T-helper 2 cell treated with Interferon-gamma antibody and Interleukin-4, amounts not matched to agents 5 μg/mL and 100 μg/mL, for 36 hours (primary cell): Measurements from ENCODE around the gene AFTPH.
A peak's percentile ranks its signal among the peaks of the same experiment; 100 is the strongest.

Source experiments
- DNase-seq: peaks from one replicate; pipeline ENCODE4 v3.0.0; 2021; ENCODE audit warnings: low spot score
- H3K27ac Mint-ChIP-seq: one replicate; pipeline ENCODE4 v1.8.0; 2021; ENCODE audit warnings: mild to moderate bottlenecking, mixed read lengths
- H3K27me3 Mint-ChIP-seq: one replicate; pipeline ENCODE4 v1.8.0; 2021; ENCODE audit warnings: low read depth, mixed read lengths
- H3K36me3 Mint-ChIP-seq: one replicate; pipeline ENCODE4 v1.8.0; 2021; ENCODE audit warnings: low read depth, mixed read lengths
- H3K4me1 Mint-ChIP-seq: one replicate; pipeline ENCODE4 v1.8.0; 2021; ENCODE audit warnings: low read depth, mixed read lengths
- H3K4me3 Mint-ChIP-seq: one replicate; pipeline ENCODE4 v1.8.0; 2022; ENCODE audit warnings: mild to moderate bottlenecking, moderate library complexity, mixed read lengths
- H3K9me3 Mint-ChIP-seq: one replicate; pipeline ENCODE4 v1.8.0; 2021; ENCODE audit warnings: mixed read lengths

Gene AFTPH

DNA sequence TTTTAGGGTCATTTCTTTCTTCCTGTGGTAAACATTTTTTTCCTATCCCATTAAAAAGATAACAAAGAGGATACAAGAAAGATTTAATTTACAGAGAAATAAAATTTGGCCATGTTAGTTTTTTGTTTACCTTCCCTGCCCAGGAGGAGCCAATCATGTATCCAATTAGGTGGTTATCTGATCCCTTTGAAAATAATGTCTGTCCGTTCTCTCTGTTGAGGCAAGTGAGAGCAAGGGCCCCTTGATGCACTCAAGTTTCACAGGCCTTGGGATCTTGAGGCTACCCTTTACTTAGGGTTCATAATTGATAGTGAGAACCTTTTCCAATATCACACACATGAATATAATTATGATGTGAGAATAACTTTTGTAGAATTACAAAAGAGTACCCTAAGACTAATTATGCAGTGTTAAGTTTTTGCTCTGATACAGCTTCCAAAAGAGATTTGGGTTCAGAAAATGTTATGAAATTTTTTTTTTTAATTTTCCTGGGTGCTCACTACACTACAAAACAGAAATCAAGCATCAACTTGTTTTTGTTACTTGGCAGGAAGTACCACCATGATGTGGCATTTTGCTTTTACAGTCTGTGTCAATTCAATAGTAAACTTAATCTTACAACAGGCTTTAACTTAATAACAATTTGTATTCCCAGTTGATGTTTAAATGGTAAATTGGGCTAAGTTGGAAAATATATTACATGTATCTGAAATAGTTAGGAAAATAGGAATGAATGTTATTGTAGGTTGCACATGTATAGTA is 42.0 kb downstream of the AFTPH start:
- peak overlapping the region; percentile 53 for H3K27ac Mint-ChIP-seq
- H3K4me1 Mint-ChIP-seq: peaks cover 37% of the 10 kb centered on the region
- H3K4me3 Mint-ChIP-seq: no peak overlapping the region
- no peaks in the 10 kb centered on the region for H3K27me3 Mint-ChIP-seq
- no peak for DNase-seq
- H3K9me3 Mint-ChIP-seq: no peaks in the 10 kb centered on the region
- peaks cover 20% of the 10 kb centered on the region for H3K36me3 Mint-ChIP-seq

DNA sequence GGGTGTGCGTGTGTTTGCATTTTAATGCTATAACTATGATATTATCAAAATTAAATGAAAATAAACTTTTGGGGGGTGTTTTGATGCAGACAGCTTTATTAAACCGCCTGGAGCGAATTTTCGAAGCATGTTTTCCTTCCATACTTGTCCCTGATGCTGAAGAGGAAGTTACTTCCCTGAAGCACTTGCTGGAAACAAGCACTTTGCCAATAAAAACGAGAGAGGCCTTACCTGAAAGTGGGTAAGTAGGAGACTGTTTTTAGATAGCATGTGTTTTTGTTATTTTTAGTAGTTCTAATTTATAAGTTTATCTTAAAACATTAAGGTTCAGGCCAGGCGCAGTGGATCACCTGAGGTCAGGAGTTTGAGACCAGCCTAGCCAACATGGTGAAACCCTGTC is 43.3 kb downstream of the AFTPH start:
- peaks cover 28% of the 10 kb centered on the region for H3K4me1 Mint-ChIP-seq
- H3K27ac Mint-ChIP-seq: no peak overlapping the region
- H3K9me3 Mint-ChIP-seq: no peaks in the 10 kb centered on the region
- no peak overlapping the region for H3K4me3 Mint-ChIP-seq
- peaks cover 27% of the 10 kb centered on the region for H3K36me3 Mint-ChIP-seq
- H3K27me3 Mint-ChIP-seq: no peaks in the 10 kb centered on the region
- no peak for DNase-seq

DNA sequence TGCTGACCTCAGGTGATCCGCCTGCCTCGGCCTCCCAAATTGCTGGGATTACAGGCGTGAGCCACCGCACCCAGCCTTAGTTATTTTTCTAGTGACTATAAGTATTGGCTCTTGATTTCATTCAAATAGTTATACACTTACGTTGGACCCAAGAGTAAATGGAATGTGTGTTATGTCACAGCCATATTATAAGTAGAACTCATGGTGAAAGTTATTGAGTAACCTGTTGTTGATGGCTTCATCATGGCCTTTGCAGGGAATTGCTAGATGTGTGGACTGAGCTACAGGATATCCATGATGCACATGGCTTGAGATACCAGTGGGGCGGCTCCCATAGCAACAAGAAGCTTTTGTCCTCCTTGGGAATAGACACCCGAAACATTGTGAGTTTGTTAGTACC is 44.7 kb downstream of the AFTPH start:
- Mint-ChIP-seq H3K9me3 (no peaks in the 10 kb centered on the region), H3K27ac (no peak overlapping the region), H3K36me3 (peaks cover 33% of the 10 kb centered on the region), H3K4me3 (no peak overlapping the region), H3K4me1 (peaks cover 20% of the 10 kb centered on the region), H3K27me3 (no peaks in the 10 kb centered on the region)
- no peak for DNase-seq

DNA sequence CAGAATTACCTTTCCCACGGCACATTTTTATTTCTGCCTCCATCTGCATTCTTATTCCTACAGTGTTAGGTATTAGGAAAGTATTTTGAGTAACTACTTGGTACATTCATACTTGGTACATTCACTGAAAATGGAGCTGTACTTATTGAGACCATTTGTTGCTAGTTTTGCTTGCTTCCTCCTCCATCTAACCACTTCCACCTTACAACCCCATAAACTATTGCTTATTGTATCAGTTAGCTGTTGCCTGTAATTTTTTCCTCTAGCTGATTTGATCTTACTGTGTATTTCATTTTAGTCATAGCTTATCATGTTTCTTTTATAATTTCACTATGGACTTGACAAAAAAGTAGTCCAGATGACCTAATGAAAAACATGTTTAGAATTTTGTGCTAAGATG is 50.7 kb downstream of the AFTPH start:
- peak overlapping the region; percentile 12 for H3K4me3 Mint-ChIP-seq
- peak overlapping the region; percentile 74 for H3K27ac Mint-ChIP-seq
- no peaks in the 10 kb centered on the region for H3K9me3 Mint-ChIP-seq

DNA sequence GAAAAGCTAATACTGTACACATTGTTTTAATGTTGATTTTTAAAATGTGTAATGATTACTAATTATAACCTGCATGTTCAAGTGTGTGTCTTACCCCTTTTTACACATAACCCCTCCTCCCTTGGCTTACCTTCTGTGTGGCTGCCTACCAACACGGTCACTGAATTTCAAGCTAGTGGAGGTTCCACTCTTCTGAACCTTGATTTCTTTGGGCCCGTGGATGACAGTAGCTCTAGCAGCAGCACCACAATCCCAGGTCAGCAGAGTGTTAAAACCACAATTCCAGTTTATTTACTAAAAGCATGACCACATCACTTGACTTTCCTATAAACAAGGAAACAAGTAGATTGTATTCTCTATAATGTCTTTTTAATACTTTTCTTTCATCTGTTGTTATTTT is 56.9 kb downstream of the AFTPH start:
- H3K36me3 Mint-ChIP-seq: peaks cover 24% of the 10 kb centered on the region
- H3K27me3 Mint-ChIP-seq: no peaks in the 10 kb centered on the region
- DNase-seq: no peak
- peaks cover 8% of the 10 kb centered on the region for H3K4me1 Mint-ChIP-seq
- H3K27ac Mint-ChIP-seq: no peak overlapping the region
- H3K4me3 Mint-ChIP-seq: no peak overlapping the region
- H3K9me3 Mint-ChIP-seq: no peaks in the 10 kb centered on the region

More for the DNA sequence above, 50.7 kb downstream of the AFTPH start:
- Mint-ChIP-seq H3K27me3 (no peaks in the 10 kb centered on the region), H3K36me3 (peaks cover 42% of the 10 kb centered on the region), H3K4me1 (peaks cover 9% of the 10 kb centered on the region)
- DNase-seq: no peak

DNA sequence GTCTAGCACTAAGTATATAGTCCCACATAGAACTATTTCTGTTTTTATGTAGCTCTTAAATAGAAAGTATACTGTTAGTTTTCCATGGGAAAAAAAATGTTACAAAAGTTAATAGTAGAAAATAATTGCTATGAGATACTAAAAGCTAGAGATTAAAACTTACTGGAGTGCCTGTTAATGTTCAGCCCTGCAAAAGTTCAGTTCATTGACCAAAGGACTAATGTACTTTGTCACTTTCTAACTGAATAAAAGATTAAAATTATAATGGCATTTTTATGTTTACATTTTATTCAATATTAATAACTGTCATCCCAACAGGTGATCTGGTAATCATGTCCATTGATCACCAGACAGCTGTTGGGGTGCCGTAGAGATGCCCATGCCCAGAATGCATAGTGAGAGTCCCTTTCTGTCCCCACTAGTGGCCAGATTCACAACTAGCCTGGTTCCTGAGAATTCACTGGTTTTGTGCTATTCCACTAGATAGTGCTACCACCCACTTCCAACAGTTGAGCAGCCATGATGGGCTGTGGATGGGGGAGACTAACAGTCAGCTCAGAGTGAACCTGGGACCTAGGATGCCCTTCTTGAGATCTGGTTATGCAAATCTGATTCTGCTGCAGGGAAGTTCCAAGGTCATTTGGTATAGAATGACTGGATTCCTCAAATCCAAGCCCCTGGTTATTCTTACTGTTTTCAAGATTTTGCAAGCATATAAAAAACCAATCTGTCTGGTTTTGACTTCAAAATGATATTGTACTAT is 57.8 kb downstream of the AFTPH start:
- H3K4me3 Mint-ChIP-seq: no peak overlapping the region
- H3K27me3 Mint-ChIP-seq: no peaks in the 10 kb centered on the region
- H3K27ac Mint-ChIP-seq: no peak overlapping the region
- peaks cover 13% of the 10 kb centered on the region for H3K4me1 Mint-ChIP-seq
- no peaks in the 10 kb centered on the region for H3K9me3 Mint-ChIP-seq
- peaks cover 25% of the 10 kb centered on the region for H3K36me3 Mint-ChIP-seq
- DNase-seq: no peak

DNA sequence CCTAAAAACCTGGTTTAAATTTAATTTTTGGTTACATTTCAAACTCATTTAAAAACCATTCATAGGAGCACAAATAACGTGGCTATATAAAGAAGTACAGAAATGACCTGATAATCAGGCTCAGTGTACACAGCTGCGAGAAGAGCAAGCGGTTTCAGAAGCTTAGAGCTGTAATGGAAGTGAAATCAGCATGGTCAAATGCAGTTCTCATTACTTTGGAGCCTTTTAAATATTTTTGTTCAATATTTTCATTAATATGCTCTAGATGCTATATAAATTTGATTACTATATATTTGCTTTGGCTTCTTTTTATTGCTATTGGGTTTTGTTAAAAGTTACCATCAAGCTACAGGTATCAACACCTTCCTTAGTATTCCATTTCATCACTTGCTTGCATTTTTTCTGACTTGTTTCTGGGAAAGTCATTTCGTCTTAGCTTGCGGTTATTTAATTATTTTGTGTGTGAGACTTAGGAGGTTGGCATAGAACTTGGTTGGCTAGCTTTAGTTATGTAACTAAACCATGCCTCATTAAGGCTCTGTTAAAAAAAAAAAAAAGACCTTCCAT is 58.7 kb downstream of the AFTPH start:
- Mint-ChIP-seq H3K4me1 (peaks cover 14% of the 10 kb centered on the region), H3K4me3 (no peak overlapping the region), H3K9me3 (no peaks in the 10 kb centered on the region), H3K36me3 (peaks cover 19% of the 10 kb centered on the region), H3K27me3 (no peaks in the 10 kb centered on the region), H3K27ac (no peak overlapping the region)
- no peak for DNase-seq

DNA sequence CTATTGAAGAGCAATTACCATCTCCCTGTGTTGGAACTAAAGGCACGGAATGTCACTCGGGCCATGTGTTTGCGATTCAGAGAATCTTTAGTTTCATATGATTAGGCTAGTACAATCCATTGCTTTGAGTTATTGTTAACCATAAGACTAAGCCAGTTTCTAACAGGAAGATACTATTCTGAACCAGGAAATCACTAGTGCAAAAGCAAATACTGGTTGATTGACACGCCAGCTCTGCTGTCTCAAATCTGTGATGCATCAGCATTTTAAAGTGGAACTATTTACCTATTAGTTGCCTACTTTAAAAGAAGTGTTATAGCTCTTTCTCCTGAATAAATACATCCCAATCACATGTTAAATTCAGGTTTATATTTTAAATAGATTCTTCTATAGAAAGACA is 61.9 kb downstream of the AFTPH start:
- no peak for DNase-seq
- Mint-ChIP-seq H3K27me3 (no peaks in the 10 kb centered on the region), H3K4me1 (peaks cover 12% of the 10 kb centered on the region), H3K4me3 (no peak overlapping the region), H3K9me3 (no peaks in the 10 kb centered on the region), H3K36me3 (peaks cover 32% of the 10 kb centered on the region), H3K27ac (no peak overlapping the region)

DNA sequence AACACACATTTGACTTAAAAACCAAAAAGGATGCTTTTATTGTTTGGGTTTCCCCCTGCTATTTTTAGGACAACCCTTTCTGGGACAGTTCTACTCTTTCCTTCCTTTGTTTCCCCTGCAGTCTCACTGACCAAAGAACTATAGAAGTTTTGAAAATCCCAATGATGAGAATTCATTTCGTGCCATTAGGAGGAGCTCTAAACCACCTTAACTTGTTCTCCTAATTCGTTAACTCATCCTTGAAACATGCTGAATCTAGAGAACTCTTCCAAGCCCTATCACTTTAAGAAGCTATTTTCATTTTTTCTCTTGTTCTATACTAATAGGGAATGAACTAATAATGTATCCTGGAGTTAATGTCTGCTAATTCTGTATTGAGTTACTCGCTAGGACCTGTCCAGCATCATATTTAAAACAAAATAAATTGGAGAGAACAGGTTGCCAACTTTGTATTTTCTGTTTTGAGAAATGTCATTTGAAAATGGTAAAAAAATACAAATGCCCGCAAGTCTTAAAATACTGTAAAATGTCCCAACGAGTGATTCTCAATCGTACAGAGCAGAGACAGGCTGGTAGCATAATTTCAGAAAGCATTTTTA is 62.9 kb downstream of the AFTPH start:
- no peak overlapping the region for H3K4me3 Mint-ChIP-seq
- no peak for DNase-seq
- no peaks in the 10 kb centered on the region for H3K9me3 Mint-ChIP-seq
- peaks cover 35% of the 10 kb centered on the region for H3K36me3 Mint-ChIP-seq
- H3K27ac Mint-ChIP-seq: no peak overlapping the region
- H3K27me3 Mint-ChIP-seq: no peaks in the 10 kb centered on the region
- H3K4me1 Mint-ChIP-seq: peaks cover 11% of the 10 kb centered on the region

DNA sequence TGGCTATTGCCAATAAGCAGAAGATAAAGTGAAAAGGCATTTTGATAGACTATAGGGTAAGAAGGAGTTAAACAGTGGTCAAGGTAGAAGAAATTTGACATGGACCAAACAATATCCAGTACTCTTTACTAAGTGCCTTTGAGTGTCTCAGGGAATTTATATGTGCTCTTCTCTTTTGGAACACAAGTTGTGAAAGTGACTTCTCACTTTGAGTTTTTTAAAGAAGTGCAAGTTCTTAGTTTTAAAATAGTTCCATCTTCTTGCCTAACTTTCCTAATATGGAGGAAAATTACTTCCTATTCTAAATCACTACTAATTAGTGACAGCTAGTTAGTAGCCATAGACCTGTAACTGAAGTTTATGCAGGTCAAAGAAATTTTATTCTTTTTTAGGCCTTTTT is 63.4 kb downstream of the AFTPH start:
- DNase-seq: no peak
- Mint-ChIP-seq H3K4me3 (no peak overlapping the region), H3K27ac (no peak overlapping the region), H3K9me3 (no peaks in the 10 kb centered on the region), H3K36me3 (peaks cover 40% of the 10 kb centered on the region), H3K27me3 (no peaks in the 10 kb centered on the region), H3K4me1 (peaks cover 10% of the 10 kb centered on the region)

DNA sequence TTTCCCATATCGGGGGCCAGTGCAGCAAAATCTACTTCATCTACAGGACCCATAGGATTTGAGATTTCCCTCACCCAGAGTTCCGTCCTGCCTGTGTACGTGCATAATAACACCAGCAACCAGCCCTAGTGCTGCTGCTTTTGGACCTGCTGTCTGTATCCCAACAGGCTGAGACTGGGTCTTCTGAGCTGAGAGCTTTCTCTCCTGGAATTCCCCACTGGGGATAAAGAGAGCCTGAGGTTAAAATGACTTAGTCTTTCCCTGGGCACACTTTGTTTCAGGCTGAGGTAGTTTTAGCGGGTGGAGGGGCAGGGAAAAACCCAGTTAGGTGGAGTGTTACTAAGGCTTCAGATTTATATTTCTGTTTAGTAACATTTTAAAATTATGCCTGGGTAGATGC is 67.1 kb downstream of the AFTPH start:
- no peaks in the 10 kb centered on the region for H3K27me3 Mint-ChIP-seq
- H3K9me3 Mint-ChIP-seq: no peaks in the 10 kb centered on the region
- DNase-seq: no peak
- H3K4me1 Mint-ChIP-seq: peaks cover 6% of the 10 kb centered on the region
- no peak overlapping the region for H3K27ac Mint-ChIP-seq
- H3K36me3 Mint-ChIP-seq: peaks cover 42% of the 10 kb centered on the region
- no peak overlapping the region for H3K4me3 Mint-ChIP-seq

DNA sequence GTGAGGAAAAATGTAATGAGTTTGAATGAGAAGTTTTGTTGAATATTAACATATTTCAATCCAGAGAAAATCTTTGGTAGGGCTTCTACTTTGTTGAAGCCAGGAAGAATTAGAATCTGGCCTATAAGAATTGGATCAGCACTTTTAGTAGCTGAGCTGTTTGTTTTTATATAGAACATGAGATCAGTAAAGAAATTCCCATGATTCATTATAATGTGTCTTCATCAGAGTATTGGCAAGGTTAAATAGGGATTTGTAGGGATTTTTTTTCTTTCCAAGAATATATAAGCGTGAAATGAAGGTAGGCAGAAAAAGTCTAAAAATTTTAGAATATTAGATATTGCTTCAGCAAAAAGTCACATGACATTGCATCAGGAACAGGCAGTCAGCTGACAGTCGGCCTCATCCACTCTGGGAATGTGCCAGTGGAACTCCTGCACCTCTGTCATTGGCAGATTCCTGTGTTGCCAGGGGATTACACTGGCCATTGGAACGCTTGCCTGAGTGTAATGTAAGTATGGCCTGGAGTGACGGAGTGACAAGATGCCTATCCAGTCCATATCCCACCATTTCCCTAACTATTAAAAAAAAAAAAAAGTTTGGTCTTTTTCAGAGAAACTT is 69.0 kb downstream of the AFTPH start:
- Mint-ChIP-seq H3K4me1 (no peaks in the 10 kb centered on the region), H3K36me3 (peaks cover 33% of the 10 kb centered on the region), H3K27ac (no peak overlapping the region), H3K9me3 (no peaks in the 10 kb centered on the region), H3K27me3 (no peaks in the 10 kb centered on the region), H3K4me3 (no peak overlapping the region)
- DNase-seq: no peak

DNA sequence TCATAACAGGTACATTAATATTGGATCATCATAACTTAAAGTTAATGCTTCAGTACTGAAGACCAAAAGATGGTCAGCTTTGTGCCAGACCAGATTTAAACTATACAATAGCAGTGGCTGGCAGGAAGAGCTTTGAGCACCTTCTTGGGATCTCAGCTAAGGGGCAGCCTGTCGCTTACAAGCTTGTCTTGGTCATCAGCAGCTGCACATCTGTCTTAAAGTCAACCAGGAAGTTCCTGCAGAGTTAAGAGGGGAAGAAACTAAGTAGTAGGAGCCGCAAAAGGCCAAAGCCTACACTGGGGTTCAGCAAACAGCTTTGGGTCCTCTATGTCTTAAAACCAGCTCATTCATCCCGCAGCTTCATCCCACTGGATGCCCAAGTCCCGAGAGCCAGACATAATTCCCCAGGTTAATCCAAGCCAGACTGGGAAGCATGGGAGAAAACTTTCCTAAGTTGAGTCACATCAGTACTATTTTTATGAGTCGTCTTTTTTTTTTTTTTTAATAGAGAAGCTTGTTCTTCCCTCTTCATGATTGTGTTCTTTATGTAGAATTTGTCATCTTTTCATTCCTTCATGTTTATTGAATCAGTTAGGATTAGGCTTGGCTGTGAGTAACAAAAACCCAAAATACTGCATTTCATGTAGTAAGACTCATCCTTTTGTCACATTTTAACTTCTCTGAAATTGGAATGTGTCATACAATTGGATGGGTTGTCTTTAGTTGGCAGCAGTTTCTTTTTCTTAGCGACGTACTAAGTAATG is 70.3 kb downstream of the AFTPH start:
- Mint-ChIP-seq H3K27me3 (no peaks in the 10 kb centered on the region), H3K4me1 (peaks cover 3% of the 10 kb centered on the region), H3K27ac (no peak overlapping the region), H3K9me3 (no peaks in the 10 kb centered on the region), H3K36me3 (peaks cover 23% of the 10 kb centered on the region), H3K4me3 (no peak overlapping the region)
- no peak for DNase-seq
